ENCODE measurements around the gene SLC35E4.
"Not testable (repeated sequence)": the region's sequence is repeated elsewhere in the genome, so short reads cannot be mapped to it uniquely, and the experiment has no call there.

The SLC35E4 gene

DNA sequence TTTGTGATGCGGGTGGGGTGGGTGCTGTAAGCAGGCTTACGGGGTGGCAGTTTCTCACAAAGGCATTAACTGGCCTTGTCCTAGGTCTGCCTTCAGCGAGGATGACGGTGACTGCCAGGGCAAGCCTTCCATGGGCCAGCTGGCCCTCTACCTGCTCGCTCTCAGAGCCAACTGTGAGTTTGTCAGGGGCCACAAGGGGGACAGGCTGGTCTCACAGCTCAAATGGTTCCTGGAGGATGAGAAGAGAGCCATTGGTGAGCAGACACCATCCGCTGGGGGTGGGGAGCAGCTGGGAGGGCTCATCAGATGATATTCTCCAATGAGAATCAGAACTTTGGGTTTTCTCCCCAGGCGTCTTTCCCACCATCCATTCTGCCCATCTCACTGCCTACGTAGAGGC is 22.8 kb upstream of the SLC35E4 start:
- TF ChIP-seq, protein P1, sequence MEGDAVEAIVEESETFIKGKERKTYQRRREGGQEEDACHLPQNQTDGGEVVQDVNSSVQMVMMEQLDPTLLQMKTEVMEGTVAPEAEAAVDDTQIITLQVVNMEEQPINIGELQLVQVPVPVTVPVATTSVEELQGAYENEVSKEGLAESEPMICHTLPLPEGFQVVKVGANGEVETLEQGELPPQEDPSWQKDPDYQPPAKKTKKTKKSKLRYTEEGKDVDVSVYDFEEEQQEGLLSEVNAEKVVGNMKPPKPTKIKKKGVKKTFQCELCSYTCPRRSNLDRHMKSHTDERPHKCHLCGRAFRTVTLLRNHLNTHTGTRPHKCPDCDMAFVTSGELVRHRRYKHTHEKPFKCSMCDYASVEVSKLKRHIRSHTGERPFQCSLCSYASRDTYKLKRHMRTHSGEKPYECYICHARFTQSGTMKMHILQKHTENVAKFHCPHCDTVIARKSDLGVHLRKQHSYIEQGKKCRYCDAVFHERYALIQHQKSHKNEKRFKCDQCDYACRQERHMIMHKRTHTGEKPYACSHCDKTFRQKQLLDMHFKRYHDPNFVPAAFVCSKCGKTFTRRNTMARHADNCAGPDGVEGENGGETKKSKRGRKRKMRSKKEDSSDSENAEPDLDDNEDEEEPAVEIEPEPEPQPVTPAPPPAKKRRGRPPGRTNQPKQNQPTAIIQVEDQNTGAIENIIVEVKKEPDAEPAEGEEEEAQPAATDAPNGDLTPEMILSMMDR (conservative IDR thresholded peaks at IDR 0.05; ENCODE audit: low read depth, low read length), result no peak
- no peak overlapping the region for H3K4me3 ChIP-seq (ENCODE audit: low read length)
- no peak for DNase-seq (ENCODE audit: low read depth)

DNA sequence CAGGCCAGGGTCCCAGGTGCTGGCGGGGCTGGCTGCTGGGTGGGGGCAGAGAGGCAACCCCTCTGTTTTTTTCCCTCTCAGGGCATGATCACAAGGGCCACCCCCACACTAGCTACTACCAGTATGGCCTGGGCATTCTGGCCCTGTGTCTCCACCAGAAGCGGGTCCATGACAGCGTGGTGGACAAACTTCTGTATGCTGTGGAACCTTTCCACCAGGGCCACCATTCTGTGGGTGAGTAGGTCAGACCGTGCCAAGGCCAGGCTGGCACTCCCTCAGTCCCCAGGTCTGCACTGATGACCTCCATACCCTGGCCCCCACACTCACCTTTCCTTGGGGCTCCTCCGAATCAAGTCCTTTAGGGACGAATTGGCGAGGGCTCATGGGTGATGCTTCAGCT is 21.3 kb upstream of the SLC35E4 start:
- TF ChIP-seq, protein P1 (conservative IDR thresholded peaks at IDR 0.05; ENCODE audit: low read depth, low read length), result no peak
- no peak overlapping the region for H3K4me3 ChIP-seq (ENCODE audit: low read length)
- DNase-seq (ENCODE audit: low read depth), result no peak

DNA sequence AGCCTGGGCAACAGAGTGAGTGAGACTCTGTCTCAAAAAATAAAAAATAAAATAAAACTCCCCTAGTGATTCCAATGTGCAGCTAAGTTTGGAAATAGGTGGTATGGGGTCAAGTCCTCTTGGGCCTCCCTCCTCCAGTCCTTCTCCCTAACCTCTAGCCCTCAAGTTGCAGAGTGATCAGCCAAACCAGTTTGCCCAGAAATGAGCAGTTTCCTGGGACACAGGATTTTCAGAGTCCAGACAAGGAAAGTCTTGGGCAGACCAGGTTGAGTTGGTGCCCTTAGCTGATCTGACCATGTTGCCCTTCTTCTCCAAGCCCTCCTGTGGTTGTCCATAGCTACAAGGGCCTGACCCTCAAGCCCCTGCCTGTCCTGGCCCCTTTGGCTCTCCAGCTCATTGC is 20.7 kb upstream of the SLC35E4 start:
- TF ChIP-seq, protein P1 (conservative IDR thresholded peaks at IDR 0.05; ENCODE audit: low read depth, low read length), result no peak
- DNase-seq (ENCODE audit: low read depth), result no peak
- no peak overlapping the region for H3K4me3 ChIP-seq (ENCODE audit: low read length)

DNA sequence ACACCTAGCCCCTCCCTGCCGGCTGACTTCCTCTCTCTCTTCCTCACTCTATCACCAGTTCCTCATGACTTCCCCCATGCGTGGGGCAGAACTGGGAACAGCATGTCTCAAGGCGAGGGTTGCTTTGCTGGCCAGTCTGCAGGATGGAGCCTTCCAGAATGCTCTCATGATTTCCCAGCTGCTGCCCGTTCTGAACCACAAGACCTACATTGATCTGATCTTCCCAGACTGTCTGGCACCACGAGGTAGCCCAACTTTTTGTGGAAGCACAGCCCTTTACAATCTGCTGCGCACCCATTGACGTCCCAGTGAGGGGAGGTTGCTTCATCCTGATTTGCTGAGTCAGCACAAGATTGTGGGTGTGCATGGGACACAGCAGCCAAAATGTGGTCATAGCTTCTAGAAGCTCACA is 20.0 kb upstream of the SLC35E4 start:
- no peak for DNase-seq (ENCODE audit: low read depth)
- H3K4me3 ChIP-seq (ENCODE audit: low read length), result no peak overlapping the region
- TF ChIP-seq, protein P1 (conservative IDR thresholded peaks at IDR 0.05; ENCODE audit: low read depth, low read length), result no peak

DNA sequence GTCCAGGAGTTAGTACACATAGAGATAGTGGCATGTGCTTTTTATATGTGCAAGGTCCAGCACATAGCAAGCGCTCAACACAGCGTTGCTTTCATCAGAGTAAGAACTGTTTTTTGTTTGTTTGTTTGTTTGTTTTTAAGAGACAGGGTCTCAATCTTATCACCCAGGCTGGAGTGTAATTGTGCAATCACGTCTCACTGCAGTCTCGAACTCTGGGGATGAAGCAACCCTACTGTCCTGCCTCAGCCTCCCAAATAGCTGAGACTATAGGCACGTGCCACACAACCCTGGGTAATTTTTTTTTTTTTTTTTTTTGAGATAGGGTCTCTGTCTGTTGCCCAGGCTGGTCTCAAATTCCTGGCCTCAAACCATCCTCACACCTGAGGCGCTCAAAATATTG is 17.8 kb upstream of the SLC35E4 start:
- H3K4me3 ChIP-seq (ENCODE audit: low read length), result no peak overlapping the region
- TF ChIP-seq, protein P1 (conservative IDR thresholded peaks at IDR 0.05; ENCODE audit: low read depth, low read length), result no peak
- DNase-seq (ENCODE audit: low read depth), result no peak

DNA sequence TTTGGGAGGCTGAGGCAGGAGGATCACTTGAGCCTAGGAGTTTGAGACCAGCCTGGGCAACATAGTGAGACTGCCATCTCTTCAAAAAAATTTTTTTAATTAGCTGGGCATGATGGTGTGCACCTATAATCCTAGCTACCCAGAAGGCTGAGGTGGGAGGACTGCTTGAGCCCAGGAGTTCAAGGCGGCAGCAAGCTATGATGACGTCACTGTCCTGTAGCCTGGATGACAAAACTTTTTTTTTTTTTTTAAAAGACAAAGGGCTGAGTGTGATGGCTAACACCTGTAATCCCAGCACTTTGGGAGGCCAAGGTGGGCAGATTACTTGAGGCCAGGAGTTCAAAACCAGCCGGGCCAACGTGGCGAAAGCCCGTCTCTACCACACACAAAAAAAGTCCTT is 15.7 kb upstream of the SLC35E4 start:
- not testable (repeated sequence) for DNase-seq (ENCODE audit: low read depth); H3K4me3 ChIP-seq (ENCODE audit: low read length)

DNA sequence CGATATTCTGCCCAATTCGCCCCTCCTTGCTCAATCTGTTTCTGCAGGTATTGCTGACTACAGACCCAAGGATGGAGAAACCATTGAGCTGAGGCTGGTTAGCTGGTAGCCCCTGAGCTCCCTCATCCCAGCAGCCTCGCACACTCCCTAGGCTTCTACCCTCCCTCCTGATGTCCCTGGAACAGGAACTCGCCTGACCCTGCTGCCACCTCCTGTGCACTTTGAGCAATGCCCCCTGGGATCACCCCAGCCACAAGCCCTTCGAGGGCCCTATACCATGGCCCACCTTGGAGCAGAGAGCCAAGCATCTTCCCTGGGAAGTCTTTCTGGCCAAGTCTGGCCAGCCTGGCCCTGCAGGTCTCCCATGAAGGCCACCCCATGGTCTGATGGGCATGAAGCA is 9.2 kb upstream of the SLC35E4 start:
- DNase-seq (ENCODE audit: low read depth), result no peak
- TF ChIP-seq, protein P1 (conservative IDR thresholded peaks at IDR 0.05; ENCODE audit: low read depth, low read length), result no peak
- no peak overlapping the region for H3K4me3 ChIP-seq (ENCODE audit: low read length)

DNA sequence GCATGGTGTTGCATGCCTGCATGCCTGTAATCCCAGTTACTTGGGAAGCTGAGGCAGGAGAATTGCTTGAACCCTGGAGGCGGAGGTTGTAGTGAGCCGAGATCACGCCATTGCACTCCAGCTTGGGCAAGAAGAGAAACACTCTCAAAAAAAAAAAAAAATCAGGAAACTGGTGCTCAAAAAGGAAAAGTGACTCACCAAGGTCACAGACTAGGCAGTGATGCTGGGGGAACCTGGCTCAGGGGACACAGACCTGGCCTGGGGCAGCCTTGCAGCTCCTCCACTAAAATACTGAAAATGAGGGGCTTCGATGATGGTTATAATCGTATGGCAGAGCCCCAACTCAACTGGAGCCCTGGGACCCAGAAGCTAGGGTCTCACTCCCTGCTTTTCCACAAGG is 8.1 kb upstream of the SLC35E4 start:
- no peak for DNase-seq (ENCODE audit: low read depth)
- H3K4me3 ChIP-seq (ENCODE audit: low read length), result no peak overlapping the region
- TF ChIP-seq, protein P1 (conservative IDR thresholded peaks at IDR 0.05; ENCODE audit: low read depth, low read length), result no peak
